Measurements from ENCODE around the gene SDCBP2. TPM values are rescaled to one million over a fixed set of nuclear protein-coding genes. Genes with fewer than 3 reads are reported as not detected.

The SDCBP2 gene
- polyA plus RNA-seq, 3 donors from 2014 or later = 1.3 to 2.0 (median 1.8) TPM

DNA sequence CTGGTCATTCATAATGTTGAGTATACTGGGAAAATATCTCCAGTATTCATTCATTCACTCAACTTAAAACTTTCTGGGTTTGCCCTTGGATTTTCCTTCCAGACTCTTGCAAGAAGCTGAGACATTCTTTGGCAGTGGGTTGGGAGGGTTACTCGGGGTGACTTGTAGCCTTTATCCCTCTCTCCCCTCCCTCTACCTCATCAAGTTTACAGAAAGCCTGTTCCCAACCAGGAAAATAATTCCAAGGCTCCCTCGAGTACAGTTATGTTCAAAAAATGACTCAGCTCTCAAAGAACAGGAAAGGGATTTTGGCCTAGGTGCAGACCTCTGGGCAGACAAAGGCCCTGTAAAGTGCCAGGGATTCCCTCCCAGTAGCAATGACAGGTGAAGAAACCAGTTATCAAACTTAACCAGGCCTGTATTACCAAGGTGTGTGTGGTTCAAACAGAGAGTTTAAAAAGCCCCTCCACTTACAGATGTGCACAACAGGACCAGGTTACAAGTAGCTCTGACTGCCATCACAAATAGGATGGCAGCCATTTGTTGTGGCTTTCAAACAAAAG lies 41.7 kb upstream of the SDCBP2 start:
- H3K9me3 Mint-ChIP-seq = no peaks in the 10 kb centered on the region
- H3K4me1 Mint-ChIP-seq = peaks cover 7 to 40% of the 10 kb centered on the region in 2 donors
- H3K4me3 Mint-ChIP-seq = no peak overlapping the region
- H3K27me3 Mint-ChIP-seq (ENCODE audit: low read depth in 3 of 3) = peaks cover 0 to 5% (median 0%) of the 10 kb centered on the region in 3 donors
- H3K36me3 Mint-ChIP-seq = peaks cover 4 to 33% (median 26%) of the 10 kb centered on the region in 3 donors
- no peak for DNase-seq
- H3K27ac Mint-ChIP-seq = no peak overlapping the region

DNA sequence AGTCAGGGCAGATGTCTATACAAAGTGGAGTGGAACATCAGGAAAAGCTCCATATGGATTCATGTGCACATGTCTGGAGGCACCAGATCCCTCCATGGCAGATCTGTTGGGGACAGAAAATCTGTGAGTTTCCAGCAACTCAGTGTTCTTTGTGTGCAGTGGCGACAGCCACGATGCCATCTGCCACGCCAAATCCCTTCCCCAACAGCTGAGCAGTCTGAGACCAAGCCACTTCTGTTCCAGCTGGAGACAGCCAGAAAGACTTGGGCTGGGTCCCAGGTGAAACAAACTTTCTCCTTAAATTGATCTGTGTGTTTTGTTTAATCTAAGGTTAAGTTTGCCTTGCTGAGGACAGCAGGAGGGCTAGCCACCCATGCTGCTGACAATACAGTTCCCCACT lies 41.0 kb upstream of the SDCBP2 start:
- peaks cover 0 to 5% (median 0%) of the 10 kb centered on the region in 3 donors for H3K27me3 Mint-ChIP-seq (ENCODE audit: low read depth in 3 of 3)
- no peaks in the 10 kb centered on the region for H3K9me3 Mint-ChIP-seq
- peaks cover 4 to 39% (median 26%) of the 10 kb centered on the region in 3 donors for H3K36me3 Mint-ChIP-seq
- DNase-seq = no peak
- H3K4me1 Mint-ChIP-seq = peaks cover 8 to 39% of the 10 kb centered on the region in 2 donors
- no peak overlapping the region for H3K27ac Mint-ChIP-seq
- H3K4me3 Mint-ChIP-seq = no peak overlapping the region

DNA sequence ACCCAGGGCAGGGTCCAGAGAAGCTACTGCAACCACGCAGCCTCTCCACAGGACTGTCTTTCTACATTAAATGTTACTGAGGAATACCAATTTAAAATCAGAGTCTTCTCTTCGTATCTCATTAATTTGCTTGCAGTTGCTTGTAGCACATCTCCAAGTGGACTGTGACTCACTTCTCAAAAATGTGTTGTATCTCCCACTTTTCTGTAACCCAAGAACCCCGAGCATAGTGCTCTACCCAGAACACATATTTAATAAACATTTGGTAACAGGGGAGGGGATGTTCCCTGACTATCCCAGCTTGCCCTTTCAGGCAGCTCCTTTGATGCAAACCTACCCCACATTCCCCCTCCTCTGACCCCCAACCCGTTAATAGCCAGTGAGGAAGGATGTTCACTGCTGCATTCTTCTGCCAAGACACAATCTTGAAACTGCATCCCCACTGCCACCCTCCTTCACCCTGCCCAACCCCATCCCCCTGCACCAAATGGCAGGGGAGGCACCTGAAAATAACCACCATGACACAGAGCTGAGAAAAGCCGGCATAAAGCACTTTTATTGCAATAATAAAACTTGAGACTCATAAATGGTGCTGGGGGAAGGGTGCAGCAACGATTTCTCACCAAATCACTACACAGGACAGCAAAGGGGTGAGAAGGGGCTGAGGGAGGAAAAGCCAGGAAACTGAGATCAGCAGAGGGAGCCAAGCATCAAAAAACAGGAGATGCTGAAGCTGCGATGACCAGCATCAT lies 39.7 kb upstream of the SDCBP2 start:
- H3K36me3 Mint-ChIP-seq = peaks cover 0 to 44% (median 21%) of the 10 kb centered on the region in 3 donors
- H3K9me3 Mint-ChIP-seq = no peaks in the 10 kb centered on the region
- peaks cover 21 to 42% of the 10 kb centered on the region in 2 donors for H3K4me1 Mint-ChIP-seq
- H3K4me3 Mint-ChIP-seq = no peak overlapping the region
- peak overlapping the region in 2 of 6 donors; percentile 10 to 34 for H3K27ac Mint-ChIP-seq
- DNase-seq = no peak
- peaks cover 0 to 3% (median 0%) of the 10 kb centered on the region in 3 donors for H3K27me3 Mint-ChIP-seq (ENCODE audit: low read depth in 3 of 3)

GRCh38 chr20:1367479-1367878 lies 38.5 kb upstream of the SDCBP2 start:
- Mint-ChIP-seq H3K4me3 (peak overlapping the region in 1 of 5 donors; percentile 23), H3K27ac (no peak overlapping the region), H3K4me1 (peaks cover 27 to 51% of the 10 kb centered on the region in 2 donors), H3K9me3 (no peaks in the 10 kb centered on the region), H3K36me3 (peaks cover 0 to 40% (median 20%) of the 10 kb centered on the region in 3 donors), H3K27me3 (ENCODE audit: low read depth in 3 of 3) (peaks cover 0 to 3% (median 0%) of the 10 kb centered on the region in 3 donors)
- DNase-seq = no peak

DNA sequence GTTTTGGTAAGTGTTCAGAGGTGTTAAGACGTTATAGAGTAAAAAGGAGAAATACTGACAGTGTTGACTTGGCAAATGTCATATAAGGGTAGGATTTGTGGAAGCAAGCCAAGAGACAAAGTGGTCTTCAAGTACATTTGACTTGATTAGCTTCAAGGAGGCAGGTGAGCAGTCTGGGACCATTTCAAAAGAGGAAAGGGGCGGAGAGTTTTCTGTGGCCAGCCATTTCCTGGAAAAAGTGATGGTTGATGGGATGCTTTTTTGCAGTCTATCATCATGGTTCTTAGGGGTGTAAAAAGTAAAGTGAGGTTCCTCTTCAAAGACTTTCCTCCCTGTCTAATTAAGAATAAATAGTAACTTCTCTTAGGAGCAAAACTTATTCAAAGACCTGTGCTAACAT lies 35.2 kb upstream of the SDCBP2 start:
- peaks cover 0 to 1% (median 1%) of the 10 kb centered on the region in 3 donors for H3K27me3 Mint-ChIP-seq (ENCODE audit: low read depth in 3 of 3)
- DNase-seq = no peak
- H3K4me3 Mint-ChIP-seq = peak overlapping the region; percentile 1 to 52 (median 24)
- H3K27ac Mint-ChIP-seq = peak overlapping the region in 4 of 6 donors; percentile 0 to 74 (median 39)
- H3K36me3 Mint-ChIP-seq = peaks cover 5 to 39% (median 27%) of the 10 kb centered on the region in 3 donors
- H3K4me1 Mint-ChIP-seq = peaks cover 25 to 47% of the 10 kb centered on the region in 2 donors
- no peaks in the 10 kb centered on the region for H3K9me3 Mint-ChIP-seq

GRCh38 chr20:1363522-1363921 lies 34.6 kb upstream of the SDCBP2 start:
- Mint-ChIP-seq H3K27me3 (ENCODE audit: low read depth in 3 of 3) (peaks cover 0 to 1% (median 1%) of the 10 kb centered on the region in 3 donors), H3K9me3 (no peaks in the 10 kb centered on the region), H3K4me1 (peaks cover 25 to 43% of the 10 kb centered on the region in 2 donors), H3K4me3 (peak overlapping the region in 2 of 5 donors; percentile 1 to 24), H3K36me3 (peaks cover 7 to 41% (median 23%) of the 10 kb centered on the region in 3 donors), H3K27ac (peak overlapping the region in 3 of 6 donors; percentile 22 to 57 (median 45))
- DNase-seq = no peak

DNA sequence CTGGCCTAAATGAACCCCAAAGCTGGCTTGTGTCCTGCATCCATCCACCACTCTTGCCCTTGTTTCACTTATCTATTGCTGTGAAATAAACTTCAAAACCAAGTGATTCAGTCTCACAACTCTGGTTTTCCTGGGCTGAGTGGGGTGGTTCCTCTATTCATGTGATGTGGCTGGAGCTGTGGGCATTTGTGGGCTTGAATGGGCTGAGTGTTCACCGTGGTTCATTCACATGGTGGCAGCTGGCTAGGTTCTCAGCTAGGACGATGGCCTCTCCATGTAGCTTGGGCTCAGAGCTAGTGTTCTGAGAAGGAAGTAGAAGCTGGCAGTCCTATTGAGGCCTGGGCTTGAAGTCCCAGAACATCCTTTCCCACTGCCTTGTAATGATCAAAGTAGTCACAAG lies 33.5 kb upstream of the SDCBP2 start:
- Mint-ChIP-seq H3K27me3 (ENCODE audit: low read depth in 3 of 3) (peaks cover 0 to 1% (median 1%) of the 10 kb centered on the region in 3 donors), H3K4me1 (peaks cover 25 to 42% of the 10 kb centered on the region in 2 donors), H3K9me3 (no peaks in the 10 kb centered on the region), H3K4me3 (no peak overlapping the region), H3K36me3 (peaks cover 8 to 35% (median 21%) of the 10 kb centered on the region in 3 donors), H3K27ac (peak overlapping the region in 3 of 6 donors; percentile 52 to 70 (median 57))
- DNase-seq = peak; percentile 14 to 17 (median 14)

- H3K9me3 Mint-ChIP-seq = no peaks in the 10 kb centered on the region
- H3K27ac Mint-ChIP-seq = no peak overlapping the region
- no peak for DNase-seq
- H3K4me3 Mint-ChIP-seq = no peak overlapping the region
- H3K4me1 Mint-ChIP-seq = peaks cover 25 to 40% of the 10 kb centered on the region in 2 donors
- H3K27me3 Mint-ChIP-seq (ENCODE audit: low read depth in 3 of 3) = peaks cover 0 to 1% (median 0%) of the 10 kb centered on the region in 3 donors
- peaks cover 12 to 33% (median 23%) of the 10 kb centered on the region in 3 donors for H3K36me3 Mint-ChIP-seq
These were observed 31.3 kb upstream of the SDCBP2 start for GRCh38 chr20:1360094-1360846.

DNA sequence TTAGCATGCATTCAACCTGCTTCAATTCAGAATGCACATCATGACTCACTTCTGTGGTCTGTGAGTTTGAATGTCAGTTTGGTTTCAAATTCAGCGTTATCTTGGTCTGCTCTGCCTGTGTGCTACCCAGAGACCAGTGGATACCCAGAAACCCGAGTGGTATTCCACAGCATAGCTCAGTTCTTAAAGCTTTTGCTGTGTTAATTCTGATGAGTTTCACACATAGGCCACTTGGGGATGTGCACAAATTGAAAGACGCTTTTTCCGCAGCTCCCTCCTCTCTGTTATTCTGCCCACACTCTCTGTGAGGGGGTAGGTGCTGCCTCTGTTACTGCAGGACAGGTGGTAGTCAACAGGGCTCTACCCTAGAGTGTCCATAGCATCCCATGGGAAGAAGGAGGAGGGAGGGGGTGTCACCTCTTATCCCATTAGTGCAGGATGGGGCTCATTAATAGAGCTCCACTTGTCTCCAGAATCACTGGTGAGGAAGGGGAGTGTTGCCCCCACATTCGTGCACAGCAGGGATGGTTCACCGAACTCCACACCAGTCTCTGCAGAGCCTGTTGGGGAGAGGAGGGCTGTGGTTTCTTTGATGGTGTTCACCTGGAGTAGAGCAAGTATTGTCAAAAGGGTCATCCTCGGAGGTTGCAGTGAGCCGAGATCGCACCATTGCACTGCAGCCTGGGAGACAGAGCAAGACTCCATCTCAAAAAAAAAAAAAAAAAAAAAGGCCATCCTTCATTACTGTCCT lies 29.2 kb upstream of the SDCBP2 start:
- peaks cover 29 to 48% (median 42%) of the 10 kb centered on the region in 3 donors for H3K36me3 Mint-ChIP-seq
- DNase-seq = no peak
- H3K4me1 Mint-ChIP-seq = peaks cover 5 to 18% of the 10 kb centered on the region in 2 donors

DNA sequence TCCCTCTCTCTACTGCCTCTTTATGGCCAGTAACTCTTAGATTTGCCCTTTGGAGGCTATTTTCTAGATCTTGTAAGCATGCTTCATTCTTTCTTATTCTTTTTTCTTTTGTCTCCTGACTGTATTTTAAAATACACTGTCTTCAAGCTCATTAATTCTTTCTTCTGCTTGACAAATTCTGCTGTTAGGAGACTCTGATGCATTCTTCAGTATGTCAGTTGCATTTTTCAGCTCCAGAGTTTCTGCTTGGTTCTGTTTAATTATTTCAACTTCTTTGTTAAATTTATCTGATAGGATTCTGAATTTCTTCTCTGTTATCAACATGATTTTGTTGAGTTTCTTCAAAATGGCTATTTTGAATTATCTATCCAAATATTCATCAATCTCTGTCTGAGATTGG lies 25.0 kb upstream of the SDCBP2 start:
- Mint-ChIP-seq H3K9me3 (peaks cover 0 to 2% (median 0%) of the 10 kb centered on the region in 6 donors), H3K36me3 (peaks cover 47 to 62% (median 59%) of the 10 kb centered on the region in 3 donors), H3K4me3 (no peak overlapping the region), H3K4me1 (peaks cover 0 to 6% of the 10 kb centered on the region in 2 donors), H3K27ac (no peak overlapping the region), H3K27me3 (ENCODE audit: low read depth in 3 of 3) (peaks cover 0 to 1% (median 0%) of the 10 kb centered on the region in 3 donors)
- no peak for DNase-seq

More for the DNA sequence above, 29.2 kb upstream of the SDCBP2 start:
- Mint-ChIP-seq H3K27me3 (ENCODE audit: low read depth in 3 of 3) (peaks cover 0 to 1% (median 0%) of the 10 kb centered on the region in 3 donors), H3K4me3 (peak overlapping the region in 1 of 5 donors; percentile 43), H3K27ac (no peak overlapping the region), H3K9me3 (peaks cover 0 to 2% (median 0%) of the 10 kb centered on the region in 6 donors)

DNA sequence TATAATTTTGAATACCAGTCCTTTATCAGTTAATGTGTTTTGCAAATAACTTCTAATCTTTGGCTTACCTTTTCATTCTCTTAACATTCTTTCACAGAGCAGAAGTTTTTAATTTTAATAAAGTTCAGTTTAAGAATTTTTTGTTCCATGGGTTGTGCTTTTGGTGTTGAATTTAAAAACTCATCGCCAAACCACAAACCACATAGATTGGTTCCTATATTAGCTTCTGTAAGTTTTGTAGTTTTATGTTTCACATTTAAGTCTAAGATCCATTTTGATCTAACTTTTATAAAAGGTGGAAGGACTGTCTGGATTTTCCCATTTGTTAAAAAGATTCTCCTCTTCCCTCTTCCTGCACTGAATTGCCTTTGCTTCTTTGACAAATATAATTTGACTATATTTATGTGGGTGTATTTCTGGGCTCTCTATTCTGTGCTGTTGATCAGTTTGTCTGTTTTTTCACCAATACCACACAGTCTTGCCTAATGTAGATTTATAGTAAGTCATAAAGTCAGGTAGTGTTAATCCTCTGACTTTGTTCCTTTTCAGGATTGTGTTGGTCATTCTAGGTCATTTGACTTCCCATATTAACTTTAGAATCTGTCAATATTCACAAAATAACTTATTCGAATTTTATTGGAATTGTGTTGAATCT lies 17.5 kb upstream of the SDCBP2 start:
- H3K4me1 Mint-ChIP-seq = peaks cover 14 to 23% of the 10 kb centered on the region in 2 donors
- H3K4me3 Mint-ChIP-seq = peak overlapping the region in 2 of 5 donors; percentile 2 to 27
- peak overlapping the region in 1 of 6 donors; percentile 41 for H3K27ac Mint-ChIP-seq
- H3K9me3 Mint-ChIP-seq = peaks cover 0 to 4% (median 0%) of the 10 kb centered on the region in 6 donors
- DNase-seq = no peak
- H3K27me3 Mint-ChIP-seq (ENCODE audit: low read depth in 3 of 3) = no peaks in the 10 kb centered on the region
- H3K36me3 Mint-ChIP-seq = peaks cover 10 to 15% (median 12%) of the 10 kb centered on the region in 3 donors

- peaks cover 0 to 4% (median 0%) of the 10 kb centered on the region in 6 donors for H3K9me3 Mint-ChIP-seq
- no peak overlapping the region for H3K4me3 Mint-ChIP-seq
- DNase-seq = no peak
- no peaks in the 10 kb centered on the region for H3K27me3 Mint-ChIP-seq (ENCODE audit: low read depth in 3 of 3)
- no peak overlapping the region for H3K27ac Mint-ChIP-seq
- H3K4me1 Mint-ChIP-seq = peaks cover 14 to 23% of the 10 kb centered on the region in 2 donors
- H3K36me3 Mint-ChIP-seq = peaks cover 4 to 8% (median 5%) of the 10 kb centered on the region in 3 donors
These were observed 16.8 kb upstream of the SDCBP2 start for GRCh38 chr20:1345756-1346093.
